Choroid plexus epithelial cell (primary cell): ENCODE results near the gene LAIR2.
"Not testable (repeated sequence)": the region's sequence is repeated elsewhere in the genome, so short reads cannot be mapped to it uniquely, and the experiment has no call there.

Experiments
- DNase-seq: peaks from one replicate; pipeline ENCODE4 v3.0.0-alpha.2; 2010; ENCODE audit warnings: low read depth
- H3K4me3 ChIP-seq: 2 replicates; pipeline ENCODE4 v1.5.1; 2011; ENCODE audit warnings: low read depth, mild to moderate bottlenecking, control low read depth, low read length, moderate library complexity
- CTCF ChIP-seq: conservative IDR thresholded peaks from 2 replicates; pipeline ENCODE4 v1.5.1; 2011; ENCODE audit warnings: low read depth, mild to moderate bottlenecking, control low read depth, inconsistent platforms, low read length, moderate library complexity

LAIR2 gene

DNA sequence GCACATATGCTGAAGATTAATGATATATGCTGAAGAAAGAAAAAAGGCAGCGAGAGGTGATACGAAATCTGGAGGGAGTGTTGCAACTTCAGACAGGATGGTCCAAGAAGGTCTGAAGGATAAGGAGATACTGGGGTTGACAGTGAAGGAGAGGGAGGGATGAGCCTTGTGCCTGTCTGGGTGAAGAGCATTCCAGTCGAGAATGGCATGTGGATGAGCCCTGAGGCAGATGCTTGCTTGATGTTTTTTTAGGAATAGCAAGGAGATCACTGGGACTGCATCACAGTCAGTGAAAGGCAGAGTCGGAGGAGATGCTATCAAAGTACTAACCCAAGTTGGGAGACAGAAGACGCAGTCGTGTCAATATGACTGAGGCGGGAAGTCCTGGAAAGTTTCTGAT is 13.3 kb upstream of the LAIR2 start:
- no peak for DNase-seq
- TF ChIP-seq CTCF: no peak
- no peak overlapping the region for H3K4me3 ChIP-seq

DNA sequence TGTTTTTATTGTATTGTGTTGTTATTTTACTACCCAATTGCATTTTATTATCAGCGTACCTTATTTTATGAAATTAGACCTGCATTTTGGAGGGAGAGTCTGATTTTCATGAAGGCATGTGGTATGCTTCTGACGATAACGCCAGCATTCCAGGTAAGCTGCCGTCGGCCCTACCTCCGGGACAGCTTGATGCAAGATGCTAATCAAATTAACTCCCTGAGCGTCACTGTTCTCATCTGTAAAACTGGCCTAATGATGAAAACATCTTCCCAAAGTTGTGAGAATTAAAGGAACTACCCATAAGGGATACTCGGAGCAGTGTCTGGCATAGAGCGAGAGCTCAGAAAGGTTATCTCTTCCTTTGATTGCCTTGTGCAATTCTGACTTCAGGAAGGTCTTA is 12.9 kb upstream of the LAIR2 start:
- TF ChIP-seq CTCF: no peak
- no peak for DNase-seq
- no peak overlapping the region for H3K4me3 ChIP-seq

- no peak for TF ChIP-seq CTCF
- no peak for DNase-seq
- H3K4me3 ChIP-seq: no peak overlapping the region
Measured at GRCh38 chr19:54492568-54492967, 10.1 kb upstream of the LAIR2 start.

GRCh38 chr19:54493056-54493455 is 9.6 kb upstream of the LAIR2 start:
- DNase-seq, H3K4me3 ChIP-seq: not testable (repeated sequence)

DNA sequence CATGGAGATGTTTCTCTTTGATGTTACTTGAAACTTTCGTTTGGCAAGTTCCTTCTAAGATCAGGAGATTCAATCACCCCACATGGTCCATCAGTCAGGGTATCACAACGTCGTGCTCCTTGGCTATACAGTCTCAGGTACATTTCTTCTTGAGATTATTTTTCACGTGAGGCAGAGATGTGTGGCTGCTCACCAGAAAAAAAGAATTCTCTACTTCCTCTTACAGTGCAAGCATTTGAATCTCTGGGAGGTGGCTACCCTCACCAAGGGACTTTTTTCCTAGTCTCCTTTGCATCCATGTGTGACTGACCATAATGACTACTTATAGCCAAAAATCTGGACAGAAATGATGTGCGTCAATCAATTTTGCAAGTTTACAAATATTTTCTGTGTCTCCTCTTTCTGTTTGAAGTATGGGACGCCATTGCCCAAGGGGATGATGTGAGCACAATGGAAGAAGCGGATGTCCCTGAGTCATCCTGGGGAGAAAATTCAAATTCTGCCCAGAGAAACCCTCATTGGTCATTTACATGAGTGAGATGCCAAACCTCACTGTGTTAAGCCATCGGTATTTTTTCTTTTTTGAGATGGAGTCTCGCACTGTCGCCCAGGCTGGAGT is 8.6 kb upstream of the LAIR2 start:
- no peak for TF ChIP-seq CTCF
- DNase-seq: no peak

GRCh38 chr19:54495284-54495683 is 7.3 kb upstream of the LAIR2 start:
- not testable (repeated sequence) for DNase-seq, H3K4me3 ChIP-seq

More for the DNA sequence above, 8.6 kb upstream of the LAIR2 start:
- H3K4me3 ChIP-seq: no peak overlapping the region

GRCh38 chr19:54497747-54498450 is 4.7 kb upstream of the LAIR2 start:
- H3K4me3 ChIP-seq, DNase-seq: not testable (repeated sequence)

DNA sequence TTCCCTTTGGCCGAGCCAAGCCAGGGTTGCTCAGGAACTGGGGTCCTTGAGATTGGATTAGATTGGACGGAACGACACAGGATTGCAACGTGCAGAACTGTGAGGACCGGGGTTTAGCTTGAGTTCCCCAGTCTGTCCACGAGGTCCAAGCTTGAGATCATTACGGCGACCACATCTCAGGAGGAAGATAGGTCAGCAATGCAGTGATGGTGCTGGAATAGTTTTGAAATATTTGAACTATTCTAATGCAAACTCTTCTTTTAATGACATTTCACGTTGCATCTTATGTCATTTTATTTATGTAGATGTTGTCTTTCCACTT is 4.2 kb upstream of the LAIR2 start:
- not testable (repeated sequence) for H3K4me3 ChIP-seq, DNase-seq

DNA sequence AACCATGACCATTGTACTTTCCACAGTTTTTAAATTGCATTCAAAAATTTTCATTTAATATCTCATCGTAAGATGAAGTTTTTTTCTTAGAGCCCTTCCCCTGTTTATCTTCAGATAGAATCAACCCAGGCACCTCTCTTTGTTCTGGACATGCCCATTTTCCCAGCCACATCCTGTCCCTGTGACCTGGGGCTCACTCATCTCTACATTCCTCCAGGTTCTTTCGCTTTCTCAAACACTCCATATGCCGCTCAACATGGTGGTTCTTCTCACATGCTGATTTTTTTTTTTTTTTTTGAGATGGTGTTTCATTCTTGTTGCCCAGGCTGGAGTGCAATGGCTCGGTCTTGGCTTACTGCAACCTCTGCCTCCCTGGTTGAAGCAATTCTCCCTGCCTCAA is 2.9 kb downstream of the LAIR2 start:
- not testable (repeated sequence) for DNase-seq, H3K4me3 ChIP-seq

- DNase-seq: no peak
- no peak overlapping the region for H3K4me3 ChIP-seq
- no peak for TF ChIP-seq CTCF
Measured at GRCh38 chr19:54506079-54506478, 3.4 kb downstream of the LAIR2 start.

DNA sequence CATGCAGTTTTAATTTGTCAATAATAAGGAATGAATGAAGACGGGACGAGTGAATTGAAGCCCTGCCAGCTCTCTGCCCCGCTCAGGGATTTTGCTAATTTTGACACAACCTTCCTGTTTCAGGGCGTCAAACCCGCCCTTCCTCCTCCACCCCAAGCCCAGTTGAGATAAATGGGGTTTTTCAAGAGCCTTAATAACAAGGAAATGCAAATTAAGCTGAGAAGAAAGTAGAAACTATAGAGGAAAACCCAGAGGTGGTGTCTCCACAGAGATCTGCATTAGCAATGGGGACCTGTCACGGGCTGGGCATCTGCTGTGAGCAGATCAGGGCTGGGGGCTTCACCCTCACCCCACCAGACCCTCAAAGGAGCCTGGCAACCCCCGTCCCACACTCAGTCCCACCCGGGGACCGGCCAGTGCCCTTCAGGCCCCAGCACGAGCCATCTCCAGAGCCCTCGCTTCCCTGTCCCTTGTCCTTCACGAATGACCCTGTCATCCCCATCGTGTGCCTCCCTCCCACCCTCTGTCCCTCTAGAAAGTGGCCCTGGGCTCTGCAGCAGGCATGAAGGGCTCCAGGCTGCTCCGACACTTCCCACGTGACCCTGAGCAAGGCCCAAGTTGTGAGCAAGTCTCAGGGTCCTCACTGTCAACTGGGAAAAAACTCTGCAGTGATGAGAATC is 4.5 kb downstream of the LAIR2 start:
- not testable (repeated sequence) for H3K4me3 ChIP-seq, DNase-seq
